HS-27A (cell line): ENCODE results near the gene PPP6R2.
"Not testable (repeated sequence)": the region's sequence is repeated elsewhere in the genome, so short reads cannot be mapped to it uniquely, and the experiment has no call there.

Experiments
- DNase-seq: peaks from one replicate; pipeline ENCODE4 v3.0.0-alpha.2; 2012; ENCODE audit warnings: low read depth, missing footprints

Gene PPP6R2

GRCh38 chr22:50399751-50400331, 56.7 kb downstream of the PPP6R2 start:
- DNase-seq: no peak

GRCh38 chr22:50400406-50400805, 57.3 kb downstream of the PPP6R2 start:
- no peak for DNase-seq

- DNase-seq: no peak
Measured at GRCh38 chr22:50400931-50401330, 57.8 kb downstream of the PPP6R2 start.

GRCh38 chr22:50401907-50402306, 58.8 kb downstream of the PPP6R2 start:
- DNase-seq: no peak

GRCh38 chr22:50403701-50404101, 60.6 kb downstream of the PPP6R2 start:
- no peak for DNase-seq

GRCh38 chr22:50406416-50407170, 63.5 kb downstream of the PPP6R2 start:
- no peak for DNase-seq

- DNase-seq: no peak
Measured at GRCh38 chr22:50408311-50408710, 65.2 kb downstream of the PPP6R2 start.

- DNase-seq: not testable (repeated sequence)
Measured at GRCh38 chr22:50408954-50409353, 65.8 kb downstream of the PPP6R2 start.

GRCh38 chr22:50414476-50415248, 71.5 kb downstream of the PPP6R2 start:
- no peak for DNase-seq

GRCh38 chr22:50415426-50415825, 72.3 kb downstream of the PPP6R2 start:
- DNase-seq: no peak

- DNase-seq: no peak
Measured at GRCh38 chr22:50416996-50417395, 73.9 kb downstream of the PPP6R2 start.

- DNase-seq: no peak
Measured at GRCh38 chr22:50417411-50418210, 74.5 kb downstream of the PPP6R2 start.

GRCh38 chr22:50418624-50419023, 75.5 kb downstream of the PPP6R2 start:
- DNase-seq: no peak

GRCh38 chr22:50419116-50419515, 76.0 kb downstream of the PPP6R2 start:
- no peak for DNase-seq

GRCh38 chr22:50420015-50420414, 76.9 kb downstream of the PPP6R2 start:
- DNase-seq: no peak

- DNase-seq: no peak
Measured at GRCh38 chr22:50420581-50420980, 77.5 kb downstream of the PPP6R2 start.

- DNase-seq: no peak
Measured at GRCh38 chr22:50422046-50422445, 78.9 kb downstream of the PPP6R2 start.

- DNase-seq: no peak
Measured at GRCh38 chr22:50422961-50423815, 80.1 kb downstream of the PPP6R2 start.

- no peak for DNase-seq
Measured at GRCh38 chr22:50423956-50424355, 80.8 kb downstream of the PPP6R2 start.

- DNase-seq: no peak
Measured at GRCh38 chr22:50425179-50425916, 82.2 kb downstream of the PPP6R2 start.
